ENCODE results near the gene OGDH.
"Not testable (repeated sequence)": the region's sequence is repeated elsewhere in the genome, so short reads cannot be mapped to it uniquely, and the experiment has no call there.

OGDH gene

GRCh38 chr7:44700322-44700721 is 93.9 kb downstream of the OGDH start:
- DNase-seq (ENCODE audit: low read depth) = no peak
- no peak for TF ChIP-seq CTCF (IDR thresholded peaks at IDR 0.05; ENCODE audit: control insufficient read depth, insufficient read depth, low read depth, low read length, missing control alignments)
- no peak overlapping the region for H3K4me3 ChIP-seq (ENCODE audit: control insufficient read depth, low read depth, low read length)

DNA sequence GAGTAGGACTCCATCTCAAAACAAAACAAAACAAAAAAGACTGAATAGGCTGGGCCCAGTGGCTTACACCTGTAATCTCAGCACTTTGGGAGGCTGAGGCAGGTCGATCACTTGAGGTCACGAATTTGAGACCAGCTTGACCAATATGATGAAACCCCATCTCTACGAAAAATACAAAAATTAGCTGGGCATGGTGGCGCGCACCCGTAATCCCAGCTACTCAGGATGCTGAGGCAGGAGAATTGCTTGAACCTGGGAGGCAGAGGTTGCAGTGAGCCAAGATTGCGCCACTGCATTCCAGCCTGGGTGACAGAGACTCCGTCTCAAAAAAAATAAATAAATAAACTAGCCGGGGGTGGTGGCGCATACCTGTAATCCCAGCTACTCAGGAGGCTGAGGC is 97.0 kb downstream of the OGDH start:
- H3K4me3 ChIP-seq (ENCODE audit: control insufficient read depth, low read depth, low read length); DNase-seq (ENCODE audit: low read depth): not testable (repeated sequence)

- no peak overlapping the region for H3K4me3 ChIP-seq (ENCODE audit: control insufficient read depth, low read depth, low read length)
- DNase-seq (ENCODE audit: low read depth) = no peak
- no peak for TF ChIP-seq CTCF (IDR thresholded peaks at IDR 0.05; ENCODE audit: control insufficient read depth, insufficient read depth, low read depth, low read length, missing control alignments)
Observed at GRCh38 chr7:44703921-44704320, 97.5 kb downstream of the OGDH start.

- no peak overlapping the region for H3K4me3 ChIP-seq (ENCODE audit: control insufficient read depth, low read depth, low read length)
- TF ChIP-seq CTCF (IDR thresholded peaks at IDR 0.05; ENCODE audit: control insufficient read depth, insufficient read depth, low read depth, low read length, missing control alignments) = no peak
- no peak for DNase-seq (ENCODE audit: low read depth)
Observed at GRCh38 chr7:44705434-44705833, 99.0 kb downstream of the OGDH start.

- no peak for TF ChIP-seq CTCF (IDR thresholded peaks at IDR 0.05; ENCODE audit: control insufficient read depth, insufficient read depth, low read depth, low read length, missing control alignments)
- no peak overlapping the region for H3K4me3 ChIP-seq (ENCODE audit: control insufficient read depth, low read depth, low read length)
- DNase-seq (ENCODE audit: low read depth) = no peak
Observed at GRCh38 chr7:44706788-44707557, 100.5 kb downstream of the OGDH start.

- no peak for TF ChIP-seq CTCF (IDR thresholded peaks at IDR 0.05; ENCODE audit: control insufficient read depth, insufficient read depth, low read depth, low read length, missing control alignments)
- no peak for DNase-seq (ENCODE audit: low read depth)
Observed at GRCh38 chr7:44707558-44708230, 101.3 kb downstream of the OGDH start.

More at GRCh38 chr7:44707558-44708230, 101.3 kb downstream of the OGDH start:
- H3K4me3 ChIP-seq (ENCODE audit: control insufficient read depth, low read depth, low read length) = no peak overlapping the region

Data from AG09309 (cell line).